Activated CD4-positive, alpha-beta T cell treated with anti-CD3 and anti-CD28 coated beads for 1 hour (primary cell): Measurements from ENCODE around the gene UNC5C.

Experiments
- DNase-seq: peaks from one replicate; pipeline ENCODE4 v3.0.0-alpha.2; 2020

Gene UNC5C

DNA sequence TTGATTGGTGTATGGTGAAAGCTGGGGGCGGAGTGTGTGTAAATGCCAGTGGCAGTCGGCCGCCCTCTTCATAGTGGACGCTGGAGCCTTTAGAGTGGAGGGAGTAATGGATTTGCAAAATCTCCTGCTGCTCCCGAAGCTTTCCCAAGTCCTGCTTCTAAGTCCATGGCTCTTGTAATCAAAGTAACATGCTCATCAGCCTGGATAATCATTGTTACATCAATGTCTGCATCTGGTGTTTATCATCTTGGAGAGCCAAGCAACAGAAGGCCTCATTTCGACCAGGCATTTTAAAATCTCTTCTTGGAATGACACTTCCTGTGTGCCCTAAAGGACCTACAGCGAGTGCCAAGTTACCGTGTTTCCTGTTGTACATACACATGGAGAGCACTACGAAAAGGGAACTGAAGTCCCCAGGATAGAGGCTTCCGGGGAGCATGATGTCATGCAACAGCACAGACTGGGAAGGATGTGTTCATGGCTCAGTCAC lies 32.2 kb downstream of the UNC5C start:
- no peak for DNase-seq

DNA sequence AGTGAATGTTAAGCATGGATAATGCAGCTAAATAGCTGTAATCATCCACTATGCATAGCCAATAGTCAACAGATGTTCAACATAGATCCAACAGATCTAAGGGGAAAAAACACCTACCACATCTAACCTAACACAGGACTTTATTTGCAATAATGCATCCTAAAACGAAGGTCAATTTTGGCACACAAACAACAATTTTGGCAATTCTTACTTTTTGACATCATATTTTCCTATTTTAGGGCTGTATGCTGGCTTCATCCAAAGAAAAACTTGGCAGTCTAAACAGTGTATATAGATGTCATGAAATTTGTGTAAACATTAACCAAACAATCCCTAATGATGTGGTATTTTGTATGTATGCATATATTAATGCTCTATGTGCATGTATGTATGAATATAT lies 33.2 kb downstream of the UNC5C start:
- DNase-seq, result no peak

DNA sequence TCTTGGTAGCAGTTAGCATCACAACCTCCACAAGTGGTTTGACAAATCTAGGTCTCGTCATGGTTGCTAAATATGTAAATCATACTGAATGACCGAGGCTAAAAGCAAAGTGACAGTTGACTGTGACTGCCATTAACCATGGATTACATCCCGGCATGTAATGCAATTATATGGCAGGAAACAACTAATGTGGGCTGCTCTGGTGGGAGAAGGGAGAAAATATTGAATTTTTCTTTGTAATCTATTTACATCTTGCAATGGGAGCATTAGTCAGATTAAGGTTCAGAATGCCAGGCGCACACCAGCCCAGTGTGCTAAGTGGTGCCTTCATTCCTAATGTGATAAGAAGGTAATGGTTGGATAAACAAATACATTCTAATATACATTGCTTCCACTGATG lies 35.8 kb downstream of the UNC5C start:
- no peak for DNase-seq

DNA sequence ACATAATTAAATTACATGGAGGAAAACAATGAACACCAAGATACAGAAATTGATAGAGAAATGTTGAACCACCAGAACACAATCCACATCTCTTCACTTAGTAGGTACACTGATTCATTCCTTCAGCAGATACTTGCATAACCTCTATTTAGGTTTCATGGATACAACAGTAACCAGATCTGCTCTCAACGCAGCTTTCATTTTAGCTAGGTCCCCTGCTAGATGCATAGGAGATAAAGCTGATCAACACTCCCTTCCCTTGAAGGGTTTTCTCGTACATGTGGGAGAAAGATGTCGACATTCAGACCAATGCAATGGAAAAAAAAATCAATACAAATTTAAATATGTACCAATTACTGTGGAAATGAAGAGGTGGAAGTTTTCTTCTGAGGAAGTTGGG lies 37.3 kb downstream of the UNC5C start:
- no peak for DNase-seq

DNA sequence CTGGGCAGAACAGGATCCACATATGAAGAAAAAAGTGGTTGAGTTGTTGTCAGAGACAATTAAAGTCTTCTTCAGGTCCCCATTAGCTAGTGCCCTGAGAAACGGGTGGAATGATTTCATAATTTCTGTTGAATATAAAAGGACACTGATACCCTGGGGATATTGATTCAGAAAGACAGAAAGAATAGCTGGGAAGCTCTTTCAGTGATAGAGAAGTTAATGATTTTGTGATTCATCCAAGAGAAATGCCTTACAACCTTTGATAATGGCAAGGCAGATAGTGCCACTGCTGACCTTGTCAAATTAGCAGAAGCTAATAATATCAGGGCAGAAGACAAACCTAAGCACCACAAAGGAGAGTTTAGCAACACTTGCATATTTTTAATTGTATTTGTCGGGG lies 37.9 kb downstream of the UNC5C start:
- DNase-seq, result no peak

DNA sequence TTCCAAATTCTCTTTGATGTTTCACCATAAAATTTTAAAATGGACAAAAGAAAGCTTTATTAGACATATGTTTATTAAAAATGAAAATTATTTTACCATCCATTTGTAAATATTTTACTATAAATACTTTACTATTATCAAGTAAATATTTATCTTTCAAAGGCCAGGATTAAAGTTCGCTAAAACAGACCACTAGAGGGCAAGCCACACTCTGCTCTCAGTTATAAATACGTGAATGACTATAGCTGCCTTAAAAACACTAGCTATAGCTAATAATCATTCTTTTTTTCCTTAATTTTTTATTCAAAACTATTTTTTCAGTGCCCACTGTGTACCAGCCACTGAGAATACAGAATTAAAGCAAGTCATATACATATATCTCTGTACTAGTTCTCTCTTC lies 38.6 kb downstream of the UNC5C start:
- DNase-seq, result no peak

DNA sequence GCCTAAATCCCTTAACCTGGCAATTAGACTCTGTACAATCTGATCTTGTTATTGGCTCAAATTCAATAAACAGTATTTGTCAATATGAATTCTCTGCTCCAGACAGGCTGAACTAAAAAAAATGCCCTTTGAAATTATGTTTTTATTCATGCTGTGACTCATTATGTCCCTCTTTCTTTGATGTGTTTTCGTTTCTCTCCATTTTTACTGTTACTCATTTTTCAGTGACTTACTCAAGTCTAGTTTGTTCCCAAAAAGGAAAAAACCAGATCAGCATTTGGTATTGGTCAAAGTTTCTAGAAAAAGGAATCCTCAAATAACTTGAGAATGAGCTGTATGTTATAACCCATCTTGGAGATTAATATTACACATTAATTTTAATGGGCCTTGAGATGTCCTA lies 40.4 kb downstream of the UNC5C start:
- no peak for DNase-seq

DNA sequence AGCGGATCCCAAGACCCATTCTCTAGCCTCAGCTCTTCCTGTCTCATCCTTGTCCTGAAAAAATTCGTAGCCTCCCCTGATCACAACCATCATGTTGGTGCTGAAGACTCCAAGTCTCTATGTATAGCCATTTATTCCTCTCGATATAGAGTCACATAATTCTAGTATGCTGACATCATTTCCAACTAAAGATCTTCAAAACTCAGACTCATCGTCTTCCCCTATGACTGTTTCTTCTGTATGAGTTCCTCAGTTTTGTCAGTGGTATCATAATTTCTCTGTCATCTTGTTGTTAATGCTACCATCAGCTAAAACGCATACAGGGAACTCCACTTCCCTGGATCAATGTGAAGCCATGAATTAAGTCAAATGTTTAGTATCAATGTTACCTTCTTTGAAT lies 41.2 kb downstream of the UNC5C start:
- no peak for DNase-seq

DNA sequence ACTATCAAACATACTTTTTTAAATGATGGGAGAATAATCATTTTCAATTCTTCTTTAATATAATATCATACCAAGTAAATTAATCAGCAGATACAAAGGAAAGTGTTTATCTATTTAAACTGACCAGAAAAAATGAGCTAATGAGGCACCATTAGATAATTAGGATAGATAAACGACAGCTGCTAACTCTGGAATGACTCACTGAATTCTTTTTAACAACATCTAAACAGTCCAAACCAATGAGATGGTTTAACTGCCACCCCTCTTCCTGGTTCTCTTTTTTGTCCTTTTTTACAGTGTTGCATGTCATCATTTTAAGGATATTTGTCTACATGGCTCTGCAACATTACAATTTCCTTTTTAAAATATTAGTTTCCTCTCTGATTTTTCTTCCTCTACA lies 41.6 kb downstream of the UNC5C start:
- no peak for DNase-seq

DNA sequence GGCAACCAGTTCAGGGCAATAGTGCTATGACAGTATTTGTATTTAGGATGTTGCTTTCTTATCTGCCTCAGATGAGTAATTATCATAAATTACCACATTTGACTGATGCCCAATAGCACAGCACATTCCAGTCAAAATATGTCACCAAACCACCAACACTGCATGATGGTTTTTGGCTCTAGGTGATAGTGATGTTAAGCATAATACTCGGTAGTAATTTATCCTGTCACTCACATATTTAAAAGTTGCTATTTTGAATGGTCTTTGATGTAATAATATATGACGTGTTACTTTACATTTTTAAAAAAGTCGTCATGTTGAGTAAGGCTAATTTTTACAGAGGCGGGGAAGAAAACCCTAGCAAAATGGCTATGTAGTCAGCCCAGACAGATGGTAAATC lies 42.5 kb downstream of the UNC5C start:
- no peak for DNase-seq

DNA sequence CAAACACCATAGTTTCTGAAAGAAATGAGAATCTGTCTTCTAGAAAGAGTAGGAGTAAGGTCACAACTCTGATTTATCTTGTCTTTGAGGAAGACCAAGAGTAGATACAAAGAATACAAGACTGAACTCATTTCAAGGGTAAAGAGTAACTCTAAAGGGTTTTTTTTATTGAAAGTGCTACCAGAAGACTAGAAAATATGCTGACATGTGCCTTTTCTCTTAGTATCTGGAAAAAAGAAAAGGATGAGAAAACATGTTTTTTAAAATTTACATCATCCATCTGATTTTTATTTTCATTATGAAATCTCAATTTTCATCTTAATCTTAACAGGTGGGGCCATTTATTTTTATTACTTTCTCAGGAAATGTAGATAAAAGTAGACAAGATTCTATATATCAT lies 43.0 kb downstream of the UNC5C start:
- DNase-seq, result no peak

DNA sequence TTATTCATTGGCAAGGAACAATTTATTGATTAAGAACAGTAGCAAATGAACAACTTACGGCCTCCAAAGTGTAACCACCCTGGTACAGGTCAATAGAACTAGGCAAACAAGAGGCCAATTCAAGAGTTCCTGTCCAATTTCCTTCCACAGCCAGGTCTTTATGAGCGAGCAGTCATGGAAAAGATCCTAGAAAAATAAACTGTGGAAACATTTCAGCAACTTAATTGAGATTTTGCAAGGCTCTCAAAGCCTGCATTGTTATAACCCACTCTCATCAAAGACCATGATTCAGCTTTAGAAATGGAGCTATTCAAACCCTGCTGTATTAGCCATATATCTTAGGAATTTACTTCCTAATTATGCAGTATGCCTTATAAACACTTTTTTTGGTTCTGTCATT lies 43.6 kb downstream of the UNC5C start:
- DNase-seq, result no peak

DNA sequence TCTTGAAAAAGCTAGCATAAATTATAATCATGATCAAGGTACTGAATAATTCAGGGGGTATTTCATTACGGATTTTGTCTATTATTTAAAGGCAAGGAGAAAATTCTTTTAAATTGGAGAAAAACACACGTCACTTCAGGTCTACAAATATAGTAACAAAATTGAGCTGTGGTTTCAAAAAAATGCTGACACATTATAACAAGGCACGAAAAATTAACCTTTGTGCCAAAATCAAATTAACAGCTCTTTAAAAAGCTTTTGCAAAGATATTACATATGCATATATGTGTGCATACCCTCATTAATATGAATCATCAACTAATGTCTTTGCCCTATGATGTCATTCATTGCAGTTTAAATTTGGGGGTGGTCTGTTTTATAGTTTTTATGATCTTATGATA lies 44.3 kb downstream of the UNC5C start:
- DNase-seq, result no peak

DNA sequence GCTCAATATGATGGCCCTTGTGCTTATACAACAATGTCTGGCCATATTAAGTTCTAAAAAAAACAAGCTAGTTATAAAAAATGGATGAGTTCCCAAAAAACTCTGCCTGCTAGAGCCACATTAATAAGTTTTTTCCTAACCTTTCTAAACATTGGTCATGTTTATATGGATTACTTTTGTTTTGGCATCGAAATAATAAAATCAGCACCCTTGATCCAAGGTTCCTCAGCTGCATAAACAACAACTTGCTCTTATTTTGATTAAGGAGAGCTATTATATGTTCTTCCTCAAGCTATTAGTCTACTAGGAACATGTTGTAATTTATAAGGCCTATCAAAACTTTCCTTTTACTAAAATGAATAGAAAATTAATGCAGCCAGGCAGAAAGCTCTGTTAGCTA lies 48.4 kb downstream of the UNC5C start:
- DNase-seq, result no peak

DNA sequence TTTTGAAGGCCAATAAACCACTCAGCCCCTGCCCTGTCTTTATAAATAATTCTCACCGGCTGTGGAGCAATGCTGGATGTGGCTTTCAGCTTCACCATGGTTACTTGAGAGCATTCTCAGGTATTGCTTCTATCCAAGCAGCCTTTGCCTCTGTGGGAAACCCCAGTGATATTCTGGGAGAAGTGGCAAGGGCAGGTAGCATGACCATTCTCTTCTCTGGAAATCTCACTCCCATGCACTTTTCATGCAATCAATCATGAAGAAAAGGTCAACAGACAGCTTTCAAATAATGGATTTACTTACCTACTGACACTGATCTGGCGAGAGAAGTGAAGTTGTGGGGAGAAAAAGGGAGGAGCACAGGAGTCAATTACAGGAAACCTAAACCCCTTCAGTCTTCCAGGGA lies 49.5 kb downstream of the UNC5C start:
- no peak for DNase-seq

DNA sequence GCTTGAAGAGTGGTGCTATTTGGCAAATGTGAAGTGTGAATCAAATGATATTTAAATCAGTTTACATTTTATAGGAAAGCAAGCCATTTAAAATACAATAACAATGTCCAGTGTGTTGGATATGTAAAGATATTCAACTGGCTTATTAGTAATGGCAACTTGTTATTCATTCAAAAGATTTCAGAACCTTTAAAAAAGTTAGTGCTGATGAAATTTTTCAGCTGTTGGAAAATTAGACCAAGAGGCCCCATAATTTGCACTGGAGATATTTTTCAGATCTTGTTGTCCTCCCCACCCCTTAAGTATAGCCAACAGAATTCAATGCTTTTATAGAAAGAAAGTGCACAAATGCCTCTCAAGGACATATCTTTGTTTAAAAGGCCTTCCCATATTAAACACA lies 54.6 kb downstream of the UNC5C start:
- DNase-seq, result no peak

DNA sequence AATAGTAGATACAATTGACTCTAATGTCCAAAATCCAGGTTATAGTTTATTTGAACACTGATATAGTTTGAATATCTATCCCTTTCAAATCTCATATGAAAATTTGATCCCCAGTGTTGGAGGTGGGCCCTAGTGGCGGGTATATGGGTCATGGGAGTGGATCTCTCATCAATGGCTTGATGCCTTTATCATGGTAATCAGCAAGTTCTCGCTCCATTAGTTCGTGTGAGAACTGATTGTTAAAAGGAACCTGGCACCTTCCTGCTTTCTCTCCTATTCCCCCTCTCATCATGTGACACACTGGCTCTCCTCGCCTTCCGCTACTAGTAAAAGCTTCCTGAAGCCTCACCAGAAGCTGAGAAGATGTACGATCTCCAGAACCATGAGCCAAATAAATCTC lies 70.1 kb downstream of the UNC5C start:
- DNase-seq, result no peak

DNA sequence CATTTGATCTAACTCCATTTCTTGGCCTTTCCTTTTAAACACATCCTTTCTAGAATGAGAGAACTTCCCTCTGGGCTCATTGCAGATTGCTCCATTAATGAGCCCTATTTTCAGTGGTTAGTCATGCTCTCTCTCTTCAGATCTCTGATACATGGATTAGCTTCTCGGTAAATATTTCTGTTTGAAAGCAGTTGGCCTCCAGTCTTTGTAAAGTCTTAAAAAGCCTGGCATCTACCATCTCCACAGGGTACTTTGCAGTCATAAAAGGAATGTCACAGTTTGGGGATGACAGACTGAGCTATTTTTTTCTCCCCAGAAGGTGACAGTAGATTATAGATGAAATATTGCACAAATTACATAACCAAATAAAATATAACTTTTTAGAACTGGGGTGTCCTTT lies 72.7 kb downstream of the UNC5C start:
- DNase-seq, result no peak

DNA sequence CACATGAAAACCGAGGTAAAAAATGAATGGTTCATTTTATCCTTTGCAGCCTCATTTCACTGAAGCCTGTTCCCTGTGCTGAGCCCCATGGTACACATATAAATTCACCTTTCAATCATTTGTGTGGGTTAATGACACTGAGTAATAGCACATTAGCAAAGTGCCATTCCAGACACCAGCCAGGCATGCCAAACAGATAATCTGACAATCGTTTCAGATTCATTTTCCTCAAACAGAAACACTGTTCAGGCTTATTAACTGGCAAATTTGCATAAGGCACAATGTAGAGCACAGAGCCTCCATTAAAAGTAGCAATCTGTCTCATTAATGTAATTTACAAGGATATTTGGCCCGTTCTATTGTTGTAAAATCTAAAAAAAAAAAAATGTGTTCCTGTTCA lies 76.2 kb downstream of the UNC5C start:
- DNase-seq, result no peak

DNA sequence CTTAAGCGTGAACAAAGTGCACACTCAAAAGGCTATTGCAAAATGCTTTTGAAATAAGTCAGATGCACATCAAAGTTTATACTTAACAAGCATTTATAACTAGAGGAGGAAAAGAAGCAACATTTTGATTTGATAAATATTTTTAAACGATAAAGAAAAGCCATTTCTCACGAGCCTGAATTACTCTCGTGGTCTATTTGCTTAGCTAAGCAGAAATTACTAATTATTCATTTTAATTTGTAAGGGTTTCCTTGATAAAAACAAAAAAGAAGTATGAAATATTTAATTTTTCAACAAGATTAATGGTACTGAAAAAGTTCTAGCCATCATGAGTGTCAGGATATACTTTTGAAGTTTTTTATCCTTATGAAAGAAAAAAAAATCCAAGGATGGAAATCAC lies 78.2 kb downstream of the UNC5C start:
- DNase-seq, result no peak

DNA sequence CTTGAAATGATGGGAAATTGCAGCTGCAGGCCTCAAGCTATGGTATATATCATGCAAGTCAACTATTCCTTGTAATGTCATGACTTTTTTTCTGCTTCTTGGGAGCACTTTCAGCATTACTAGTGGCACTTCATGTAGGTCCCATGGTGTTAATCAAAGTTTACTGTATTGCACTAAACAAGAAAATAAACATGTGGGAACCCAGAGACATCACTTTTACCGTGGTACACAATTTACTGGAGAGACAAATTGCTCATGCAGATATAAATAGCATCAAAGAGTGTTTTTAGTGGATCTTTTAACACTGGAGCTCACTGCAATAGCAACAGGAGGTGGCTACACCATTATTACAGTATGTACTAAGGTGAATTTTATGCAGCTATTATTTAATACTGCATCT lies 79.2 kb downstream of the UNC5C start:
- DNase-seq, result no peak

DNA sequence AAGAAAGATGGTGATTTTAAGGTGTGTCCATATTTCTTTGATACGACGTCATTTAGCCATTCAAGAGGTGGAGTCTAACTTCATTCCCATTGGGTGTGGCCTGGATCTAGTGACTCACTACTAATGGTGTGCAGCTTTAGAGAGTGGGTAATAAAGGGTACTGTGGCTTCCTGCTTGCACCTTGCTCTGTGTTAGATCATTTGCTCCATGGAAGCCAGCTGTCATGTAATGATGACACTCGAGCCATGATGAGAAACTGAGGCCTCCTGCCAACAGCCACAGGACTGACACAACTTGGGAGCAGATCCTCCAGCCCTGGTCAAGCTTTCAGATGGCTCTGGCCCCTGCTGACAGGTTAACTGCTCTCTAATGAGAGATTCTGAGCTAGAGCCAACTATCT lies 82.0 kb downstream of the UNC5C start:
- no peak for DNase-seq

DNA sequence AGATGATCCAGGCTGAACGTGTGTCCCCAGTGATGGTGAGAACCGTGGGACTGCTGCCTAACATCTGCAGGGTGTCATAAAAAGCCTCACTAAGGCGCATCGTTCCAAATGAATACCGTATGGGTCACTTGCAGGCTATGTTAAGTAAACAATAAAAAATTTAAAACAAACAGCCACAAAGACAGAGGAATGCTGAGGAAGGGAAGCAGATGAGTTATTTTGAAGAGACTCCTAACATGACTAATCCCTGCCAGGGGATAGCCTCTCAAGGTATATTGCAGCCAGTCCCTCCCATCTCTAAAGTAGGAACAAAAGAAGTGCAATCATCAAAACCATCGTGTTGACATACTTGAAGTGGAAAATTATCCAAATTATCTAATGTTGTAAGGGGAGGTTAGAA lies 83.8 kb downstream of the UNC5C start:
- DNase-seq, result no peak

DNA sequence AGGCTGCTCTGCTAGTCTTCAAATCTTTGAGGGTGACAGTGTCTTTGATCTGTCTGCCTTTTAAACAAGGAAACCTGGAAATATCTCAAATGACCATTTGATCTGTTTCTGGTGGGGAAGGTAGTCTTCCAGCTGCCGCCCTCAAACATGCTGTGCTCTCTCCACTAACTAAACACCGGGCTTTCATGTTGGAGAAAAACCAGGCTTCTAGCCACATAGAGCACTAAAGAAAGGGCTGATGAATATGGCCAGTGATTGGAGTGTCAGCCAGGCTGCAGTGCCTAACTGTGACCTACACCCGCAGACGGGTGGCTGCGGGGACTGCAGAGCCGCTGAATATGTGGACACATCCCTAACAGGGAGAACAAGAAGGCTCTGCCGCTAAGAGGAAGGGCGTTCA lies 85.9 kb downstream of the UNC5C start:
- no peak for DNase-seq

DNA sequence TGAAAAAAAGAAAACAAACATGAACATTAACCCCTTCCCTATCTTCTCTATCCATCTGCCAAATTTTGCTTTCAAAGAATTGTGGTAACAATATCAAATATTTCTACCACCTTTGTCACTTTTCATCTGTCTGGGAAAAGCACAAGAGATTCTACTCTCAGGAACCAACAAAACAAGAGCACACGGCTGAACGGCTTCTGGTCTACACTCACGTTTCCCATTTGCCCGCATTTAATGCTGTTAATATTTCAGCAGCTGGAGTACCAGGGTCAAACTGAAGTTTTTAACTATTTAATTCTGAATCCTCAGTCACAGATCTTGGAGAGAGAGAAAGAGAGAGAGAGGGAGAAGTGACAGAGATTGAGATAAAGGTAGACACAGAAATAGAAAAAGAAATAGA lies 91.4 kb downstream of the UNC5C start:
- DNase-seq, result no peak

DNA sequence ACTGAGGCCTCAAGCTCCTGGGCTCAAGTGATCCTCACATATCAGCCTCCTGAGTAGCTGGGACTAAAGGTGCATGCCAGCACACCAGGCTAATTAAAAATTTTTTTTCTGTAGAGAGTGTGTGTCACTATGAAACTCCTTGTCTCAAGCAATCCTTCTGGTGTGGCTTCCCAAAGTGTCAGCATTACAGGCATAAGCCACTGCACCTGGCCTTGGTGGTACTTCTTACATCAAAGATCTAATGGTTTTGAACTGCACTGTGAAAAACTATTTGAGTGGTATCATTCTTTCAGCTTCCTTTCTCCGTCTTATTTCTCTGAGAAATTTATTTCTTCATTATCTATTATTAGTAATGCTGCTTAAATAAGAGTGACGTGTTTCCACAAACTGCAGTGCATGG lies 98.5 kb downstream of the UNC5C start:
- no peak for DNase-seq
